SH-SY5Y (cell line): Measurements from ENCODE around the gene EPHA1.

Experiments used
- GATA2 ChIP-seq: IDR thresholded peaks from 2 replicates; pipeline ENCODE4 v1.6.1; 2011; ENCODE audit warnings: mild to moderate bottlenecking, low read depth, low read length
- GATA3 ChIP-seq: IDR thresholded peaks from 2 replicates; pipeline ENCODE4 v1.6.1; 2011; ENCODE audit warnings: low read depth, mild to moderate bottlenecking, low read length, moderate library complexity

- TF ChIP-seq GATA2, result no peak
- no peak for TF ChIP-seq GATA3
Measured at GRCh38 chr7:143372070-143372469, 36.6 kb downstream of the EPHA1 start.
